G401 (cell line): ENCODE results near the gene CCBE1. TPM values are rescaled to one million over a fixed set of nuclear protein-coding genes. Genes with fewer than 3 reads are reported as not detected.

ENCODE experiments used
- DNase-seq: peaks from one replicate; pipeline ENCODE4 v3.0.0-alpha.2; 2015; ENCODE audit warnings: low spot score
- in situ Hi-C: cut with HindIII; loops from 2 replicates; pipeline ENCODE4 v1.10.0; 2016; ENCODE audit warnings: low sequenced_read_pairs, mixed read lengths
- total RNA-seq: library from RNA; depleted of rRNA; stranded (reverse); fragments of >200 nt; shearing (Covaris generic); gene quantifications from 2 replicates; pipeline ENCODE4 v1.2.3, GENCODE V29; 2014; rRNA removed

CCBE1 gene
- total RNA-seq, 1 experiment from 2014 or later: not detected

DNA sequence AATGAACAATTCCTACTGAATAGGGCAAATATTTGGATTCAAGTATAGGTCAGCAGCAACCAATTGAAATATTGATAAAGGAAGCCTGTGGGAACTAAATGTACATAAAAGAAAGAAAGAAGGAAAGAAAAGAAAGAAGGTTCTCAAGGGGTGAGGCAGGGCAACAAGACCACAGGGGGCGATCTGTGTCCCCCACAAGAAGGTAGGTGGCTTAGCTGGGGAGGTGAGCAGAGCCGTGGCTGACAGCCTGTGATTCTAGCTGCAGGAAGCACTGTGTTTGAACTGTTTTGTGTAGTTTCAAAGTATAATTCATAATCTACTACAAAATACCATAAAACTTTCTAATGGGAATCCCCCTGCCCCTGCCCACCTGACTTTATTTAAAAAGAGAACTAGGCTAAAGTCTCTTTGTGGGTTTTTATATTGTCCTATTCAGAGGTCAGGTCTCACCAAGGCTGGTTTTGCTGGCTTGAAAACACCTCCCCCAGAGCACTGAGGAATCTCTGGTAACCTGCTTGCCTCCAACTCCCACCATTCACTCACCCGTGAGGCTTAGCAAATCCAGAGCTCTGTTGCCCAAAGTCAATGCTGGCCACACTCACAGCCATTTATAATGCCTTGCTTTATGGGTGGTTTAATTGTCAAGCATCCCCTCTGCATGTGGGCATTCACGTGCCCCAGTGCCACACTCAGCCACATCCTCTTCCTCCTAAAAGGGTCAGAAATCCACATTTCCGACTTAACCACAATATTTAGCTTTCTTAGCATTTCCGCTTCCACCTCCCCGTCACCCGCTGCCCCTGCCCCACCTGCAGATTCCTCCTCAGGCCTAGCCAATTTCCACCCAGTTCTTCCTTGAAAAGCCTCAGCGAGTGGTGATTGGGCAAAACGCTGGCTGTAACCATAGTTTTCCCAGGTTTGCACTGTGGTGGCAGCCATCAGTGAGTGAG lies 301.7 kb downstream of the CCBE1 start:
- no peak for DNase-seq
- in situ Hi-C loops: no loop called here

DNA sequence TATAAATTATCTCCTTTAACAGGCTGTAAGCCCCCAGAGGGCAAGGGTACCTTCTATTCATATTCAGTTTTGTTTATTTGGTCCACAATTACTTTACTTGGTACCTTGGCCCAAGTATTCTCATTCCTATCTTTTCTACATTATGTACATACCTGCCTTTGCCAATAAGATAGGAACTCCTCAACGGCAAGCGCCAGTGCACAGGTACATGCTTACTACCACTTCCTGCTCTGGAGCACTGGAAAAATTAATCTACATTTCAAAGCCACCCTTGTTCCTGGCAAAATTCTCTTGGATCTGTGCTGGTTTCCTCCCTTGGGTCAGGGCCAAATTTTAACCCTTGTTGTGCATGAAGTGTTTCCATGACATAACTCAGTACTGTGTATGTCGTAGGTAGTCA lies 303.8 kb downstream of the CCBE1 start:
- in situ Hi-C loops: no loop called here
- DNase-seq: no peak

DNA sequence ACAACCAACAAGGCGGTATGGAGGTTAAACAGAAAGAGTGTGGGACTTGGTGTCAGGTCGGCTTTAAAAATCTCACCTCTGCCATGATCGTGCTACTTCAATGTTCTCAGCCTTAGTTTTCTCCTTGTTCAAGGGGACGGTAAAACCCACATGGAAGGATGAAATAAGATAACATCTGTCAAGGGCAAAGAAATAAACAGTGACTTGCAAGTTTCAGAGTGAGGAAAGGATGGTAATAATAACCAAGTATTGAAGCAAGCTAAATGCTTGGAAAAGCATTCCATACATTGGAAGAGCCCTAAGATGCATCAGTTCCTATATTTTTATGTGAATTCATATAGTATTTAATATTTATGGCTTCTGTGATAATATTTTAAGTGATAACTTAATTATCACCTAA lies 308.4 kb downstream of the CCBE1 start:
- in situ Hi-C loops: no loop called here
- DNase-seq: no peak

DNA sequence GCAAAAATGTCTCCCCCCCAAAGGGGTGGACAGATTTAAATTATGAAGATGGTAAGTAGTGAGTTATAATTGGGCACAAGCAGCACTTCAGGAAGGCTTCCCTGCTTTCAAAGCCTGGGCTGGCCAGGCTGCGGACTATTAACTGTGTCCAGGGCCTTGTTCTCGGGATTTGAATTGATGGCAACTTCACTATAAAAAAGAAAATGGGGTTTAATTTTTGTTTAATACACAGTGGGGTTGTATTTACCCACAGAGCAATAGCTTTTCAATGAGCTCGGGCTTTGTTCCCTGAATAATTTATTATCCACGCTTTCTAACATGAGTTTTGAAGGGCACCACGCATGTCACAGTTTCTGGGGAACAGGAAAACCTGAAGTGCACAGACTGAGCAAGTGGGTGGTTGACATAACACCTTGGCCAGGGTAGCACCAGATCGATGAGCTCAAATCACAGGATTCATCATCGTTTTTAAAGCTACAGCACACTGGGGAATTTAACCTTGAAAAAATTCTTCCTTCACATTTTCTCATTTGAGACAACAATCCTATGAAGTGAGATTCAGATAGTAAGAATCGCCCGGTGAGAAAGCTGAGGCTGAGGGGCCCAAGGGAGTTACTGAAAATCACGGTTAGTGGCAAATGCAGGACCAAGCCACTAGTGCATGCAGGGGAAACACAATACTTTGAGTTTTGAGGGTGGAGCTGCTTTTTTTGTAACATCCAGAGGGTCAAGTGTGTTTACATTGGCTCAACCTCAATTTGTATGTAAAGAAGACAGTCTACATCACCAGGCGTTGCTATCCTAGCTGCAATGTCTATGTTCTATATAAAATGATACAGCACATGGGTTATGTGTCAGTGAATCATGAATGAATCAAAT lies 309.3 kb downstream of the CCBE1 start:
- no peak for DNase-seq
- in situ Hi-C loops: no loop called here

DNA sequence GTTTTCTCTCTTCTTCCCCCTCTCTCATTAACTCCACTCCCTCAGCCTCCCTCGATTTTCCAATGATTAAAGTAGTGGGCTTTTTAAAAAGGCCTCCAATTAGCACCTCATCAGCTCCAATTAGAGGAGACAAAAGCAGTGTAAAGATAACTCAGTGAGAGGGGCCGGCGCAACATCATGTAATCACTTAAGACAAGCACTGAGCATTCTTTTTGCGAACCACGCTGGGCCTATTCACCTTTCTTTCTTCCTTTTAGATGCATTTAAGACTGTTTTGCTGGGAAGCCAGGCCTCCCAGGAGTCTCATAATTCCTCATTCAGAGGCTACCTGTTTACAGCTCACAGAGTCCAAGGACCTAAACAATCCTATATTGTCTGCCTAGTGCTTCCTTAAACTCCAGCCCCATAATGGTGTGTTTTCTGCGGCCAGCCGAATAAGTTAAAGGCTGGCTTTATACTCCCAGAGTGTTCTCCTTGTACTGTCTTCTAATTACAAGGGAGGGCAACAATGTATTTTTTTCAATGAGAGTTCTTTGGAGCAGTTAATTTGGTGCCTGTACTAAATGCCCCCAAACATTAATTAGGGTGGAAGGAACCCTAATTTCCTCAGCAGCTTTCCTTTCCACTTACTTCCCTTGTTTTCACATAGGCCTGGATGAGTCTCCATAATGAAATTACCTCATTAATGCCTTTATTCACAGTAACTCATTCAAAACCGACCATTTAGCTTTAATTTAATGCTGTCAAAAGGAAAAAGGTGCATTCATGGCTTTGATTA lies 310.1 kb downstream of the CCBE1 start:
- no peak for DNase-seq
- in situ Hi-C loops: no loop called here

DNA sequence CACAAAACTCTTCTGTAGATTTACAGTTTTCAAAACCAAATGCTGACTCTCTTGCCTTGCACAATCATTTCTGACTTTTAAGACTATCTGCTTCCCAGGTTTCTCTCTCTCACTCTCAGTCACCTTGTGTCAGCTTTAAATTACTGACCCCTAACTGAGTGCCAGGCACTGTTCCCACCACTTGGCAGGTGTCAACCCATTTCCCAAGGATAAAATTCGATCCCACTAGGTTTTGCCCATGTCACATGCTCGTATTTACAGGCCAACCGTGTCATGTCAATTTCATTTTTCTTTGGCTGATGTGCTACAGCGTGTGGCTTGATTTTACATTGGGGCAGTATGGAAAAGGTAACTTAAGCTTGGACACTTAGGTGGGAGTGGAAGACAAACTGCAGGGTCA lies 312.0 kb downstream of the CCBE1 start:
- in situ Hi-C loops: no loop called here
- DNase-seq: no peak

DNA sequence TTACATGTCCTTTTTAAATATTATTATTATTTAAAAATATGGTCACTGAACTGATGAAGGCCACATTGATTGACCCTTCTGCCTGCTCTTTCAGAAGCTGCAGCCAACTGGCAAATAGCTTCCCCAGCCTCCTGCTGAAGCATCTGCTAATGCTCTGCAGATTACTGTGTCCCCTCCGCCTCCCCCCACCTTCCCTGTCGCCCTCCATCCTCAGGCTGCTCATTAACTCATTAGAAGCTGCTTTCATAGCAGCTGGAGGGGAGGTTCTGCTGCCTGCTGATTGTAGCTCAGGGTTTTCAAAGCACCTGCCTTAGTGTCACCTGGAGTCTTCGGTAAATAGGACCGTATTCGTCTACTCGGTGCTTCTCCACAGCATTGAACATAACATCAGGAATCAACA lies 313.4 kb downstream of the CCBE1 start:
- in situ Hi-C loops: no loop called here
- no peak for DNase-seq

DNA sequence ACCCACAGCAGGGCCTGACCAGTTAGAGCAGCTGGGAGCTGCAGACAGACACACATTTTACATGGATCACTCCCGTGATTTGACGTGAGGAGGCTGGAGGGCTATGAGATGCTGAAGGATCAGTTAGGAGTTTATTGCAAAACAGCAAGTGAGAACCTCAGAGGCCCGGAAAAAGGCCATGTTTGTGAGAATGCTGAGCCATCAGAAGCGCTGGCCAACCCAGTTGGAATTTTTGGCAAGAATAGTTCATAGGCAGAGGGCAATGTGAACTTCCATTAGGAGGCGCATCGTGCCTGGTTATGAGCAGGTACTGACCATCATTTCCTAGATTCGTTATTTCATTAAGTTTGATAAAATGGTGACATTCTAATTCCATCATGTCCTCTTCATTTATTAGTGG lies 314.8 kb downstream of the CCBE1 start:
- DNase-seq: no peak
- in situ Hi-C loops: no loop called here

DNA sequence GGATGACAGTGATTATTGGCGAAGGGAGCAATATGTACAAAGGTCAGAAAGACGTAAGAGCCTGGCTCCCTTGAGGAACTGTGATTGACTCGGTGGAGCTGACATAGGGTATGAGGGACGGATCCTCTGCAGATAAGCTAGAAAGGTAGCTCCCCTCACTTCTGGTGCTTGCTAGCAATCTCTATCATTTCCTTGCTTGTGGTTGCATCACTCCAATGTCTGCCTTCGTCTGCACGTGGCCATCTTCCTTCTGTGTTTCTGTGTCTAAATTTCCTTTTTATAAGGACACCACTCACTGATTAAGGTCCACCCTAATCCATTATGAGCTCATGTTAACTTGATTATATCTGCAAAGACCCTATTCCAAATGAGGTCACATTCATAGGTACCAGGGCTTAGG lies 315.3 kb downstream of the CCBE1 start:
- in situ Hi-C loops: no loop called here
- no peak for DNase-seq

Other genes starting within 250 kb of the CCBE1 start
- 0.27 TPM in 1 of 2 replicates, not detected in the other for gene PMAIP1, start 202.6 kb upstream of the CCBE1 start, total RNA-seq